ENCODE measurements around the gene HELZ.

- TF ChIP-seq CTCF (IDR thresholded peaks at IDR 0.05) (no peak), POLR2A (IDR thresholded peaks at IDR 0.05) (no peak)
Measured at GRCh38 chr17:67021196-67021595, 223.8 kb downstream of the HELZ start.

All from ovary (tissue), 3 donors.